HepG2 (cell line): Measurements from ENCODE around the gene GLDC. TPM values are rescaled to one million over a fixed set of nuclear protein-coding genes. Genes with fewer than 3 reads are reported as not detected.

Experiments used
- ADNP ChIP-seq: sonication (generic); formaldehyde crosslinking; IDR thresholded peaks from 2 replicates; pipeline ENCODE4 v1.4.0; 2020; ENCODE audit warnings: missing genetic modification reagents
- ARID2 ChIP-seq: sonication (generic); formaldehyde crosslinking; IDR thresholded peaks from 2 replicates; pipeline ENCODE4 v1.8.1; 2022; ENCODE audit warnings: mild to moderate bottlenecking, missing genetic modification reagents, borderline replicate concordance
- ASH2L ChIP-seq: fragments of 300-600, 200-600 bp; sonication (generic); IDR thresholded peaks from 2 replicates; pipeline ENCODE4 v1.7.0; 2017; ENCODE audit warnings: low read depth, mild to moderate bottlenecking, moderate library complexity, mixed read lengths, low read length; ENCODE audit not compliant: insufficient read length
- ATAD3A ChIP-seq: sonication (generic); formaldehyde crosslinking; IDR thresholded peaks from 2 replicates; pipeline ENCODE4 v1.4.0; 2020; ENCODE audit warnings: missing genetic modification reagents
- HNRNPUL1 ChIP-seq: fragments of 200-400 bp; formaldehyde crosslinking; IDR thresholded peaks from 2 replicates; pipeline ENCODE4 v1.6.1; 2017; ENCODE audit warnings: low read depth, mild to moderate bottlenecking, low read length, moderate library complexity
- MTA3 ChIP-seq: sonication (generic); formaldehyde crosslinking; IDR thresholded peaks from 2 replicates; pipeline ENCODE4 v1.4.0; 2020; ENCODE audit warnings: missing genetic modification reagents
- MZF1 ChIP-seq: sonication (generic); formaldehyde crosslinking; IDR thresholded peaks from 2 replicates; pipeline ENCODE4 v1.8.1; 2023; ENCODE audit warnings: mild to moderate bottlenecking, missing genetic modification reagents, borderline replicate concordance
- PRDM4 ChIP-seq: sonication (generic); formaldehyde crosslinking; IDR thresholded peaks from 2 replicates; pipeline ENCODE4 v1.9.0; 2021; ENCODE audit warnings: missing genetic modification reagents, borderline replicate concordance
- ZNF160 ChIP-seq: sonication (generic); formaldehyde crosslinking; IDR thresholded peaks from 2 replicates; pipeline ENCODE4 v1.8.0; 2022; ENCODE audit warnings: mild to moderate bottlenecking, inconsistent platforms, missing genetic modification reagents
- ZNF326 ChIP-seq: sonication (generic); formaldehyde crosslinking; IDR thresholded peaks from 2 replicates; pipeline ENCODE4 v1.4.0; 2020; ENCODE audit warnings: missing genetic modification reagents, borderline replicate concordance
- ZNF780A ChIP-seq: sonication (generic); formaldehyde crosslinking; IDR thresholded peaks from 2 replicates; pipeline ENCODE4 v1.8.0; 2022; ENCODE audit warnings: mild to moderate bottlenecking, missing genetic modification reagents, moderate library complexity
- polyA plus RNA-seq, 8 experiments: library from polyadenylated mRNA; depleted of rRNA in 3 of 8; stranded (reverse) in 7 of 8; unstranded in 1 of 8; fragments of >200 nt; fragmentation: Illumina TruSeq in 4 of 8; extraction: Trizol in 4 of 8; gene quantifications; 2 replicates each; pipeline versions ENCODE4 v1.2.1 to v1.2.3, GENCODE V29; 2011 to 2016; ENCODE audit warnings: low read depth in 4 of 8, missing spikeins in 1 of 8, mixed read lengths in 1 of 8; ENCODE audit not compliant: insufficient read depth in 1 of 8
- total RNA-seq, 5 experiments: library from RNA; depleted of rRNA; stranded (reverse); fragments of >200 nt; fragmentation: Illumina TruSeq; extraction: Trizol; gene quantifications; 2 replicates each; pipeline ENCODE4 v1.2.3, GENCODE V29; 2016; ENCODE audit warnings: low read depth in 1 of 5
- TF ChIP-seq, protein P1 (sequence below): sonication (generic); formaldehyde crosslinking; IDR thresholded peaks from 2 replicates; pipeline ENCODE4 v1.8.0; 2022; ENCODE audit warnings: missing genetic modification reagents, mild to moderate bottlenecking, inconsistent platforms, borderline replicate concordance
- TF ChIP-seq, protein P2 (sequence below): sonication (generic); formaldehyde crosslinking; IDR thresholded peaks from 2 replicates; pipeline ENCODE4 v1.5.1; 2020; ENCODE audit warnings: mild to moderate bottlenecking, moderate library complexity, missing genetic modification reagents
- TF ChIP-seq, protein P3 (sequence below): sonication (generic); formaldehyde crosslinking; conservative IDR thresholded peaks from 2 replicates; pipeline ENCODE4 v1.5.0; 2020; ENCODE audit warnings: missing genetic modification reagents
- TF ChIP-seq, protein P4 (sequence below): sonication (generic); formaldehyde crosslinking; IDR thresholded peaks from 2 replicates; pipeline ENCODE4 v1.4.0; 2020; ENCODE audit warnings: missing genetic modification reagents
- TF ChIP-seq, protein P5 (sequence below): IDR thresholded peaks from 2 replicates; pipeline ENCODE4 v1.6.1; 2016; ENCODE audit warnings: low read depth, control low read depth
- TF ChIP-seq, protein P6 (sequence below): sonication (generic); formaldehyde crosslinking; IDR thresholded peaks from 2 replicates; pipeline ENCODE4 v1.4.0; 2020; ENCODE audit warnings: missing genetic modification reagents, borderline replicate concordance

GLDC gene
- total and polyA plus RNA-seq, 2 of the 13 experiments (the other 11 are each of a cell fraction or from before 2014, with no cell fraction given): 59.3 to 115 TPM

- TF ChIP-seq, protein P1, sequence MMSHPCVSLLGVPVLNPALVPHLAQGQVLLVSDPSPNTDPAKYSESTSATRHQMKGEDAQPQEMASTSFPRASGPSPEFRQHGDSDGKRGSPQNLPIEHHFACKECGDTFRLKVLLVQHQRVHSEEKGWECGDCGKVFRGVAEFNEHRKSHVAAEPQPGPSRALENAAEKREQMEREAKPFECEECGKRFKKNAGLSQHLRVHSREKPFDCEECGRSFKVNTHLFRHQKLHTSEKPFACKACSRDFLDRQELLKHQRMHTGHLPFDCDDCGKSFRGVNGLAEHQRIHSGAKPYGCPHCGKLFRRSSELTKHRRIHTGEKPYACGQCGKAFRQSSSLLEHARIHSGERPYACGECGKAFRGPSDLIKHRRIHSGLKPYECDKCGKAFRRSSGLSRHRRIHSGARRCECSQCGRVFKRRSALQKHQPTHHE (CRISPR knock-in tag): peak; percentile 57; the same call in 1 of the 2 replicates
- TF ChIP-seq PRDM4 (CRISPR knock-in tag) (no peak), ARID2 (CRISPR knock-in tag) (0 out of 2 replicates have a peak, but pooled peaks have one; percentile 14), ASH2L (peak; percentile 56), HNRNPUL1 (no peak), ATAD3A (CRISPR knock-in tag) (no peak), ADNP (CRISPR knock-in tag) (no peak), ZNF326 (CRISPR knock-in tag) (no peak), MTA3 (CRISPR knock-in tag) (no peak), ZNF160 (CRISPR knock-in tag) (0 out of 2 replicates have a peak, but pooled peaks have one; percentile 34), ZNF780A (CRISPR knock-in tag) (no peak), MZF1 (CRISPR knock-in tag) (no peak)
- TF ChIP-seq, protein P2, sequence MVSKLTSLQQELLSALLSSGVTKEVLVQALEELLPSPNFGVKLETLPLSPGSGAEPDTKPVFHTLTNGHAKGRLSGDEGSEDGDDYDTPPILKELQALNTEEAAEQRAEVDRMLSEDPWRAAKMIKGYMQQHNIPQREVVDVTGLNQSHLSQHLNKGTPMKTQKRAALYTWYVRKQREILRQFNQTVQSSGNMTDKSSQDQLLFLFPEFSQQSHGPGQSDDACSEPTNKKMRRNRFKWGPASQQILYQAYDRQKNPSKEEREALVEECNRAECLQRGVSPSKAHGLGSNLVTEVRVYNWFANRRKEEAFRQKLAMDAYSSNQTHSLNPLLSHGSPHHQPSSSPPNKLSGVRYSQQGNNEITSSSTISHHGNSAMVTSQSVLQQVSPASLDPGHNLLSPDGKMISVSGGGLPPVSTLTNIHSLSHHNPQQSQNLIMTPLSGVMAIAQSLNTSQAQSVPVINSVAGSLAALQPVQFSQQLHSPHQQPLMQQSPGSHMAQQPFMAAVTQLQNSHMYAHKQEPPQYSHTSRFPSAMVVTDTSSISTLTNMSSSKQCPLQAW: 0 out of 2 replicates have a peak, but pooled peaks have one; percentile 54
- TF ChIP-seq, protein P3, sequence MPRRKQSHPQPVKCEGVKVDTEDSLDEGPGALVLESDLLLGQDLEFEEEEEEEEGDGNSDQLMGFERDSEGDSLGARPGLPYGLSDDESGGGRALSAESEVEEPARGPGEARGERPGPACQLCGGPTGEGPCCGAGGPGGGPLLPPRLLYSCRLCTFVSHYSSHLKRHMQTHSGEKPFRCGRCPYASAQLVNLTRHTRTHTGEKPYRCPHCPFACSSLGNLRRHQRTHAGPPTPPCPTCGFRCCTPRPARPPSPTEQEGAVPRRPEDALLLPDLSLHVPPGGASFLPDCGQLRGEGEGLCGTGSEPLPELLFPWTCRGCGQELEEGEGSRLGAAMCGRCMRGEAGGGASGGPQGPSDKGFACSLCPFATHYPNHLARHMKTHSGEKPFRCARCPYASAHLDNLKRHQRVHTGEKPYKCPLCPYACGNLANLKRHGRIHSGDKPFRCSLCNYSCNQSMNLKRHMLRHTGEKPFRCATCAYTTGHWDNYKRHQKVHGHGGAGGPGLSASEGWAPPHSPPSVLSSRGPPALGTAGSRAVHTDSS (CRISPR knock-in tag): no peak
- TF ChIP-seq, protein P4, sequence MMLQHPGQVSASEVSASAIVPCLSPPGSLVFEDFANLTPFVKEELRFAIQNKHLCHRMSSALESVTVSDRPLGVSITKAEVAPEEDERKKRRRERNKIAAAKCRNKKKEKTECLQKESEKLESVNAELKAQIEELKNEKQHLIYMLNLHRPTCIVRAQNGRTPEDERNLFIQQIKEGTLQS (CRISPR knock-in tag): no peak
- TF ChIP-seq, protein P5, sequence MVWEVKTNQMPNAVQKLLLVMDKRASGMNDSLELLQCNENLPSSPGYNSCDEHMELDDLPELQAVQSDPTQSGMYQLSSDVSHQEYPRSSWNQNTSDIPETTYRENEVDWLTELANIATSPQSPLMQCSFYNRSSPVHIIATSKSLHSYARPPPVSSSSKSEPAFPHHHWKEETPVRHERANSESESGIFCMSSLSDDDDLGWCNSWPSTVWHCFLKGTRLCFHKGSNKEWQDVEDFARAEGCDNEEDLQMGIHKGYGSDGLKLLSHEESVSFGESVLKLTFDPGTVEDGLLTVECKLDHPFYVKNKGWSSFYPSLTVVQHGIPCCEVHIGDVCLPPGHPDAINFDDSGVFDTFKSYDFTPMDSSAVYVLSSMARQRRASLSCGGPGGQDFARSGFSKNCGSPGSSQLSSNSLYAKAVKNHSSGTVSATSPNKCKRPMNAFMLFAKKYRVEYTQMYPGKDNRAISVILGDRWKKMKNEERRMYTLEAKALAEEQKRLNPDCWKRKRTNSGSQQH (CRISPR knock-in tag): peak; percentile 91; the same call in 1 of the 2 replicates
- TF ChIP-seq, protein P6, sequence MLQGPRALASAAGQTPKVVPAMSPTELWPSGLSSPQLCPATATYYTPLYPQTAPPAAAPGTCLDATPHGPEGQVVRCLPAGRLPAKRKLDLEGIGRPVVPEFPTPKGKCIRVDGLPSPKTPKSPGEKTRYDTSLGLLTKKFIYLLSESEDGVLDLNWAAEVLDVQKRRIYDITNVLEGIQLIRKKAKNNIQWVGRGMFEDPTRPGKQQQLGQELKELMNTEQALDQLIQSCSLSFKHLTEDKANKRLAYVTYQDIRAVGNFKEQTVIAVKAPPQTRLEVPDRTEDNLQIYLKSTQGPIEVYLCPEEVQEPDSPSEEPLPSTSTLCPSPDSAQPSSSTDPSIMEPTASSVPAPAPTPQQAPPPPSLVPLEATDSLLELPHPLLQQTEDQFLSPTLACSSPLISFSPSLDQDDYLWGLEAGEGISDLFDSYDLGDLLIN (CRISPR knock-in tag): 0 out of 2 replicates have a peak, but pooled peaks have one; percentile 39
Measured at GRCh38 chr9:6645355-6646292, at the start of gene GLDC (continued).
